Measurements from ENCODE around the gene MIS12. TPM values are rescaled to one million over a fixed set of nuclear protein-coding genes. Genes with fewer than 3 reads are reported as not detected.

MIS12 gene
- total and polyA plus RNA-seq, 2 of the 8 experiments (the other 6 are each of a cell fraction or from before 2014, with no cell fraction given): 9.5 to 25.6 TPM

DNA sequence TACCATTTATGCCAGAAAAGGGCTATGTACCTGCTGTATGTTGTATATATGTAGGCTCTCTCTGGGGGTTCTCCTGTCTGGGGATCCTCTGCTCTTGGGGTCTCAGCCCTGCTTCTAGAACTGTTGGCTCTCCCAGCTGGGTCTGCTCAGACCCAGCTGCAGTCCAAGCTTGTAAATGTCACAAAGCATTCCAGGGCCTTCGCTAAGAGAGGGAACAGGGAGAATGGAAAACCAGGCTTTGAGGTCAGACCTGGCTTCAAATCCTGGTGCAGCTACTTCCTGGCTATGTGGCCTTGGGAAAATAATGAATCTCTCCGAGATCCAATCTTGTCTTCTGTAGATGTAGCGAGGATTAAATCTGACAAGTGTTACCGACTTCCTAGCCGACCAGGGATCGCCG, 54.0 kb downstream of the MIS12 start (continued):
- TF ChIP-seq CHD7 (IDR thresholded peaks at IDR 0.05; ENCODE audit: insufficient replicate concordance, low read length) (no peak), HDAC6 (IDR thresholded peaks at IDR 0.05; ENCODE audit: low read depth, low read length) (no peak), JUN (IDR thresholded peaks at IDR 0.05; ENCODE audit: low read depth, low read length) (no peak), SUZ12 (IDR thresholded peaks at IDR 0.05; ENCODE audit: low read length) (no peak), CREB1 (IDR thresholded peaks at IDR 0.05) (no peak), POLR2A (IDR thresholded peaks at IDR 0.05; ENCODE audit: control extremely low read depth in 1 of 2, low read depth in 2 of 2, low read length in 2 of 2) (no peak)
